NCI-H1417 (cell line): Measurements from ENCODE around the gene SPC24.
"Not testable (repeated sequence)": the region's sequence is repeated elsewhere in the genome, so short reads cannot be mapped to it uniquely, and the experiment has no call there.

Experiments
- DNase-seq, 3 experiments: peaks; one replicate each; lab custom pipeline; 2025; lab: John Stamatoyannopoulos, UW

SPC24 gene

DNA sequence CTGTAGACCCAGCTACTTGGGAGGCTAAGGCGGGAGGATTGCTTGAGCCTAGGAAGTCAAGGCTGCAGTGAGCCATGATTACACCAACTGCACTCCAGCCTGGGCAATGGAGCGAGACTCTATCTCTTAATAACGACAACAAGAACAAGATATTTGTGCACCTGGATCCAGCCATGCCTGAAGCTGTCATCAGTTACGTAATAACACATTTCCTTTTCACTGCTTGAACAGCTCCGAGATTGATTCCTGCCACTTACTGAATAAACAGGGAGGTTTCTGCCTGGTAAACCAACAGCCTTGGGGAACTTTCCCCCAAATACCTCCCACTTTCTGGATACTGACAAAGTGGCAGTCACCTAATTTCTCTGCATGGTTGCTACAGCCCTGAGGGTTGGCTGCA is 36.4 kb upstream of the SPC24 start:
- DNase-seq: no peak

DNA sequence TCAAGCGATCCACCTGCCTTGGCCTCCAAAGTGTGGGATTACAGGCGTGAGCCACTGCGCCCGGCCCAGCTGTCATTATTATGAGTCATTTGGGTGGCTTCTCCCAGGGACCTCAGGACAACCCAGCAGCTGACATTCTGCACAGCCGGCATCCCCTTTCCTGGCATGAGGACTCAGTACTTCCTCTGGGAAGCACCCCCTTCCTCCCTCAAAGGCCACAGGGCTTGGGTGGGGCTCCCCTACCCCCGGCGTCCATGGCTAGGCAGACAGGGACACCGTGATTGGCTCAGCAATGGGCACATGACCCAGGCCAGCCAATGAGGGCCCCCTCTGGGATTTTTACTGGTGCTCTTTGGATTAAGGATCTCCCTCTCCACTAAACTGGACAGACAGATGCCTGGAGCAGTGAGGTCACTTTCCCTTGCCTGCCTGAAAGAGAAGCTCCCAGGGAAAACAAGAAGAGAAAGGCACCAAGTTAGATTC is 35.7 kb upstream of the SPC24 start:
- DNase-seq: no peak

GRCh38 chr19:11190501-11190900 is 34.9 kb upstream of the SPC24 start:
- DNase-seq: no peak

DNA sequence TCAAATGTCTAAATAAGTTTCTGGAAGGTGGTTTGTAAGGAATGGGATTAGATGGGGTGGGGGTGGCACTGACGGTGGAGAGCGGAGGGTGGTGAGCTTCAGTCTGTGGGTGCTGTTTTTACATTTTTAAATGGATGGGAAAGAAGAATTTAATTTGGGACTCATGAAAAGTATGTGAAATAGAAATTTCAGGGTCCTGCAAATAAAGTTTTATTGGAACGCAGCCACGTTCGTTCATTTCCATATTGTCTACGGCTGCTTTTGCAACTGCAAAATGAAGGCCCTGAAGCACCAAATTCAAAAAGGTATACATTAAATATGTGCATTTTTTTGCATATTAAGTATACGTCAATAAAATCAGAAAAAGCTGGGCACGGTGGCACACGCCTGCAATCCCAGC is 31.9 kb upstream of the SPC24 start:
- DNase-seq: no peak

- DNase-seq: no peak
Observed at GRCh38 chr19:11182994-11183393, 27.4 kb upstream of the SPC24 start.

DNA sequence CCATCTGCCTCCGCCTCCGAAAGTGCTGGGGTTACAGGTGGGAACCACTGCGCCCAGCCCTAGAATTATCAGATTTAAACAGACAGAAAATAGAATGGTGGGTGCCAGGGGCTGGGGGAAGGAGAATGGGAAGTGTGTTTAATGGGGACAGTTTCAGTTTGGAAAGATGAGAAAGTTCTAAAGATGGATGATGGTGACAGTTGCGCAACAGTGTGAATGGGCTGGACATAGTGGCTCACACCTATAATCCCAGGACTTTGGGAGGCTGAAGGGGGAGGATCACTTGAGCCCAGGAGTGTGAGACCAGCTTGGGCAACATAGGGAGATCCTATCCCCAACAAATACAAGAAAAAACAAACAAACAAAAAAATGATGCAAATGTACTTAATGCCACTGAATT is 25.9 kb upstream of the SPC24 start:
- no peak for DNase-seq

DNA sequence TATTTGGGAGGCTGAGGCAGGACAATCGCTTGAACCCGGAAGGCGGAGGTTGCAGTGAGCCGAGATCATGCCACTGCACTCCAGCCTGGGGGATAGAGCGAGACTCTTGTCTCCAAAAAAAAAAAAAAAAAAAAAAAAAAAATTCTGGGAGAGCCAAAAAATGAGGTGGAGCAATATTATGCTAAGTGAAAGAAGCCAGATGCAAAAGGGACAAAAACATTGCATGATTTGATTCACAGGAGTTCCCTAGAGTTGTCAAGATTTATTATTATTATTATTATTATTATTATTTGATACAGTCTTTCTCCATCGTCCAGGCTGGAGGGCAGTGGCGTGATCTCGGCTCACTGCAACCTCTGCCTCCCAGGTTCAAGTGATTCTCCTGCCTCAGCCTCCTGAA is 25.4 kb upstream of the SPC24 start:
- not testable (repeated sequence) for DNase-seq

- DNase-seq: no peak
Observed at GRCh38 chr19:11180346-11180745, 24.8 kb upstream of the SPC24 start.

DNA sequence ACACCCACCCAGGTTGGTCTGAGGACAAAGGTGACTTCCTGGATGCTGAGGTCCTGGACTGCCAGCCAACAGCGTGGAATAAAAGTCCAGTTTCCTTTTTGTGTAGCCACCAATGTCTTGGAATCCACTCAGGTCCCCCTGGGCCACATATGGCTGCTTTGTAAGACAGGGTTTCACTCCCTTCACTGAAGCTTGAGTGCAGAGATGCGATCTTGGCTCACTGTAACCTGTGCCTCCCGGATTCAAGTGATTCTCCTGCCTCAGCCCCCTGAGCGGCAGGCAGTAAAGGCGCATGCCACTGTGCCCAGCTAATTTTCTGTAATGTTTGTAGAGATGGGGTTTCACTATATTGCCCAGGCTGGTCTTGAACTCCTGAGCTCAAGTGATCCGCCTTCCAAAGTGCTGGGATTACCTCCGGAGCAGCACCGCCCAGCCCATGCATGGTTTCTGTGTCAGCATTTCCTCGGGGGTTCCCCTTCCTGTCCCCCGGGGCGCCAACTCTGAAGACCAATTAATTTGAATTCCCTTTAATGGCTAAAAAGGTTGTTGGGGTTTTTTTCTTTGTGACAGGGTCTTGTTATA is 24.2 kb upstream of the SPC24 start:
- no peak for DNase-seq

DNA sequence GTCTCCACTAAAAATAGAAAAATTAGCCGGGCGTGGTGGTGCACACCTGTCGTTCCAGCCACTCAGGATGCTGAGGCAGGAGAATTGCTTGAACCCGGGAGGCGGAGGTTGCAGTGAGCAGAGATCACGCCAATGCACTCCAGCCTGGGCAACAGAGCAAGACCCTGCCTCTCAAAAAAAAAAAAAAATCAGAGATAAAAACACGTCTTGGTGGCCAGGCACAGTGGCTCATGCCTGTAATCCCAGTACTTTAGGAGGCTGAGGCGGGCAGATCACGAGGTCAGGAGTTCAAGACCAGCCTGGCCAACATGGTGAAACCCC is 23.5 kb upstream of the SPC24 start:
- not testable (repeated sequence) for DNase-seq

- DNase-seq: no peak
Observed at GRCh38 chr19:11177592-11177991, 22.0 kb upstream of the SPC24 start.

DNA sequence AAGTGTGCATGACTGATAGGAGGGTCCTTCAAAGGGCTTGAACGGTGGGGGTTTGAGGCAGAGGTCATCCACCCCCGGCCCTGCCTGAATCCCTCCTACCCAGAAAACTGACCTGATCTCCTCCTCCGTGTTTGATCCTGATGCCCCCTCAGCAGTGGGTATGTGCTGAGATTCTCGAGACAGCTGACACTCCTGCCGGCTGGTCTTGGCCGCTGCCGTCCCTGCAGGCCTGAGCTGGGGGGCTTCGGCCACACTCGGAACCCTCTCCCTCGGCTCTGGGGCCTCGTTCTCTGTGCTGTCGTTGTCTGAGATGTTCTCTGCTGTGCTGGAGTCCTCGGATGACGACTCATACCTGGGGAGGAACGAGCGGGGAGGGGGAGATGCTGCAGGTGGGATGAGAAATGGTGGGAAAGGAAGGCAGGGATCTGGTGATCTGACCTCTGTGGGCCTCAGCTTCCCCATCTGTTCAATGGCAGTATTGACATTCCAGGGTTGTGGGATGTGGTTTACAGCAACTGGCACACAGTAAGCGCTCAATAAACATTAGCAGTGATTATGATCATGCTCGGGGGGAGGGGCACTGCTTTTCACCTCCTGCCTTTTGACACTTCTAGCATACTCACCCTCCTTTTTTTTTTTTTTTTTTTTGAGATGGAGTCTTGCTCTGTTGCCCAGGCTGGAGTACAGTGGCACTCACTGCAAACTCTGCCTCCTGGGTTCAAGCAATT is 21.0 kb upstream of the SPC24 start:
- no peak for DNase-seq

GRCh38 chr19:11175920-11176319 is 20.3 kb upstream of the SPC24 start:
- no peak for DNase-seq

DNA sequence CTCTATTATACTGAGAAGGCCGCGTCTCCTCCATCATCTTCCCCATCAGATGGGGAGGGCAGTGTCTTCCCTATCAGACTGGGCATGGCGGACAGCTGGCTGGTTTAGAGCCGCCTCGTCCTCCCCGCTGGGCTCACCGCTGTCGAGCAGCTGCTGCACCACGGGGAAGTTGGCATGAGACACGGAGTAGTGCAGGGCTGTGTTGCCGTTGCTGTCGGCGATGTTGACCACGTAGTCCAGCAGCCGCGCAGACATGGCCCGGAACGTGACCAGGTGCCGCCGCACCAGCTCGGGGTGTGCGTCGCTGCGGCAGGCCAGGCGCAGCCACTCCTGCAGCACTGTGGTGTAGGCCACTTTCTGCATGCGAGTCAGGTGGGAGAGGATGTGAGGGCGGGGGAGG is 18.8 kb upstream of the SPC24 start:
- DNase-seq: peak in 1 of 3 experiments; percentile 26

DNA sequence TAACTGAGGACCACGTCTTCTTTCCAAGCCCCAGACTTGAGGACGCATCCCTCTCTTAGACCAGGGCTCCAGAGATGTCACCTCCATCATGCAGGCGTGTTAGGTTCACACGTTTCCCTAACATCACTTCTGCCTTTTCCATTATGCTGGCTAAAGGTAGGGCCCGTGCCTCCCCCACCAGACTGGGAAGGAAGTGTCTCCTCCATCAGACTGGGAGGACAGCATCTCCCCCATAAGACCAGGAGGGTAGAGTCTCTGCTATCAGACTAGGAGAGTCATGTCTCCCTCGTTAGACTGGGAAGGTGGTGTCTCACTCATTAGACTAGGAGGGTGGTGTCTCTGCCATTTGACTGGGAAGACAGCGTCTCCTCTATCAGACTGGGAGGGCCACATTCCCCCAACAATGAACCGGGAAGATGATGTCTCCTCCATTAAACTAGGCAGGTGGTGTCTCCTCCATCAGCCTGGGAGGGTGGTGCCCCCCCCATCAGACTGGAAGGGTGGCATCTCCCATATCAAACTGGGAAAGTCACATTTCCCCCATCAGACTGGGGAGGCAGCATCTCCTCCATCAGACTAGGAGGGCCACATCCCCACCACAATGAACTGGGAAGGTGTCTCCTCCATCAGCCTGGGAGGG is 18.1 kb upstream of the SPC24 start:
- DNase-seq: no peak

- DNase-seq: no peak
Observed at GRCh38 chr19:11172576-11172975, 17.0 kb upstream of the SPC24 start.

DNA sequence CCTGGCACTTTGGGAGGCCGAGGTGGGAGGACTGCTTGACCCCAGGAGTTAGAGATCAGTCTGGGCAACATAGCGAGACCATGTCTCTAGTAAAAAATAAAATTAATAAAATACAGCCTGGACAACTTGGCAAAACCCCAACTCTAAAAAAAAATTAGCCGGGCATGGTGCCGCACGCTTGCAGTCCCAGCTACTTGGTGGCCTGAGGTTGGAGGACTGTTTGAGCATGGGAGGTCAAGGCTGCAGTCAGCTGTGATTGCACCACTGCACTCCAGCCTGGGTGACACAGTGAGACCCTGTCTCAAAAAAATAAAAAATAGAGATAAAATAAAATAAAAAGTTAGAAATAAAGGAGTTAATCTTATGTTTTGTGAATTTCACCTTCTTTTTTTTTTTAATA is 15.6 kb upstream of the SPC24 start:
- DNase-seq: no peak

DNA sequence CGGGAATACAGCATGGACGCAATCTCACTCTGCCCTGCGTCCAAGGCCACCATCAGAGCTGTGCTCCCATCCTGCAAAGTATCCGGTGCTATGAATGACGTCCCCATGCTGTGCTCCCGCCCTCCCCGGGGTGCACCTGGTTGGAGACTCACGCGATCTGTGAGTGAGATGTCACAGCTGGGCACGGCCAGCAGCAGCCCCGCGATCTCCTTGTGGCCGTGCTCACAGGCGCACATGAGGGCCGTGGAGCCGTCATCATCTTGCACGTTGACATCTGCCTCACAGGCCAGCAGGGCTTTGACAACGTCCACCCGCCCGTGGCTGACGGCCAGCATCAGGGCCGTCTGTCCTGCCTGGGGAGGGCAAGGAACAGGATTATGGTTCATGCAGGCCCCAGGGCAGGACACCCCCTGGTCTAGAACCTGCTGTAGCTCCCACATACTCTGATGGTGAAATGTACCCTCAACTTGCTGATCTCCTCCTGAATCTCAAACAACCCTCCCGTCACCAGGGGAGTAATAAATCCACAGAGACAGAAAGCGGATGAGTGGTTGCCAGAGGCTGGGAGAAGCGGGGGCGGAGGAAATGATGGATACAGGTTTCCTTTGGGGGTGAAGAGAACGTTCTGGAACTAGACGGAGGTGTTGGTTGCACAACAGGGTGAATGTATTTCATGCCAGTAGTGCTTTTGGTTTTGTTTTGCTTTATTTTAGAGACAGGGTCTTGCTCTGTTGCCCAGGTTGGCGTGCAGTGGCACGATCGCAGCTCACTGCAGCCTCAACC is 14.5 kb upstream of the SPC24 start:
- DNase-seq: no peak

GRCh38 chr19:11168568-11168967 is 13.0 kb upstream of the SPC24 start:
- DNase-seq: no peak

GRCh38 chr19:11166281-11167142 is 10.9 kb upstream of the SPC24 start:
- DNase-seq: no peak

DNA sequence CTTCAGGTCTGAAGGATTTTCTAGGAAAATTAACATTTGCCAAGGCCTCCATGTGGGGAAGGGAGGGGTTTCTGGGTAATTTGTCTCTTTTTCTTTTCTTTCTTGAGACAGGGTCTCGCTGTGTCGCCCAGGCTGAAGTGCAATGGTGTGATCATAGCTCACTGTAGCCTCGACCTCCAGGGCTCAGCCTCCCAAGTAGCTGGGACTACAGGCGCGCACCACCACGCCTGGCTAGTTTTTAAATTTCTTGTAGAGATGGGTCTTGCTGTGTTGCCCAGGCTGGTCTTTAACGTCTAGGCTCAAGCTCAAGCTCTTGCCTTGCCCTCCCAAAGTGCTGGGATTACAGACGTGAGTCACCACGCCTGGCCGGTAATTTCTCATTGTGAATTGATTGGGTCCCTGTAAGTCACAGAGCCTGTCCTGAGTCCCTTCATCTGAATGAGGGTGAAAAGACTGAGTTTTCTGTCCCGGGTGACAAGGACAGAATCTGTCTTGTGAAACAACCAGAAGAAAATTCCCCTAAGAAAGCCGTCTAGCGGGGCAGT is 10.0 kb upstream of the SPC24 start:
- DNase-seq: no peak
